Right cardiac atrium (tissue), 5 donors: ENCODE results near the gene CLSTN2. TPM values are rescaled to one million over a fixed set of nuclear protein-coding genes. Genes with fewer than 3 reads are reported as not detected.
A peak's percentile ranks its signal among the peaks of the same experiment; 100 is the strongest.

Experiments used
- ATAC-seq, 2 donors: fragments of 200-7000 bp; cut with Tn5 transposase; one replicate each; pipeline versions ENCODE4 v1.8.0 to v1.9.1; 2020; ENCODE audit warnings: moderate library complexity in 2 of 2, mild to moderate bottlenecking in 1 of 2
- DNase-seq, 3 donors: peaks; one replicate each; pipeline ENCODE4 v3.0.0-alpha.2; 2020
- H3K27ac ChIP-seq: one replicate; pipeline ENCODE4 v1.5.1; 2013; ENCODE audit warnings: mild to moderate bottlenecking, low read length, control low read depth, moderate library complexity
- H3K27me3 ChIP-seq: one replicate; pipeline ENCODE4 v1.6.1; 2013; ENCODE audit not compliant: control insufficient read depth, insufficient read depth
- H3K4me1 ChIP-seq: one replicate; pipeline ENCODE4 v1.6.1; 2013; ENCODE audit warnings: low read length; ENCODE audit not compliant: control insufficient read depth, insufficient read depth
- H3K4me3 ChIP-seq: one replicate; pipeline ENCODE4 v1.5.1; 2013; ENCODE audit warnings: low read length, control low read depth
- H3K9me3 ChIP-seq: one replicate; pipeline ENCODE4 v1.6.1; 2013; ENCODE audit warnings: low read length; ENCODE audit not compliant: control insufficient read depth
- WGBS: extraction: QIAGEN DNeasy Blood & Tissue Kit; methylation state at CpG from one replicate; pipeline ENCODE4 v1.1.7; 2013; 5-methylcytosine and 5-hydroxymethylcytosine counted together
- intact Hi-C, 4 donors: fragments of 100-400 bp; cut with DNase I; formaldehyde crosslinking; loops; one replicate each; pipeline versions ENCODE4 v1.11.0 to v1.14.0; 2022 to 2023
- polyA plus RNA-seq: library from polyadenylated mRNA; stranded (reverse); fragments of 200-250 nt; gene quantifications from one replicate; pipeline ENCODE4 v1.2.3, GENCODE V29; 2013
- total RNA-seq, 4 donors: library from RNA; stranded (reverse); fragmentation: NEBNext Ultra II Directional; extraction: Animal tissue kit (Norgen Biotek cat#: 25700); gene quantifications; one replicate each; pipeline ENCODE4 v1.2.1, GENCODE V29; 2021
- donor health status: healthy with polysubstance abuse.
- donor health status: DM: no; HTN: yes; CAD: no.
- donor health status: DM: no; HTN: no; CAD: no.
- donor health status: DM: no; HTN: yes; CAD: no; lungs with severe emphysema.
- donor health status: DM: yes; HTN: yes; CAD: no.

CLSTN2 gene
- total and polyA plus RNA-seq, 5 donors = 3.7 to 31.5 (median 24.8) TPM

GRCh38 chr3:140081887-140082286 lies 146.9 kb downstream of the CLSTN2 start:
- H3K4me3 ChIP-seq = no peak overlapping the region
- DNase-seq (no peak), ATAC-seq (no peak)
- no peaks in the 10 kb centered on the region for H3K27me3 ChIP-seq
- no peak overlapping the region for H3K27ac ChIP-seq
- no peaks in the 10 kb centered on the region for H3K4me1 ChIP-seq
- intact Hi-C loops = no loop called here
- no peaks in the 10 kb centered on the region for H3K9me3 ChIP-seq
- WGBS = 80% methylated on average over 1 of the region's 1 CpG

- Histone ChIP-seq H3K9me3 (no peaks in the 10 kb centered on the region), H3K27ac (no peak overlapping the region), H3K4me3 (no peak overlapping the region), H3K4me1 (no peaks in the 10 kb centered on the region), H3K27me3 (no peaks in the 10 kb centered on the region)
- intact Hi-C loops = no loop called here
- no peak for ATAC-seq
- WGBS = 77% methylated on average over 5 of the region's 5 CpGs
- DNase-seq = no peak
Observed at GRCh38 chr3:140085001-140085400, 150.0 kb downstream of the CLSTN2 start.

- no peak for ATAC-seq
- intact Hi-C loops = no loop called here
- WGBS = 58% methylated on average over 1 of the region's 1 CpG
- Histone ChIP-seq H3K4me3 (no peak overlapping the region), H3K4me1 (no peaks in the 10 kb centered on the region), H3K27ac (no peak overlapping the region), H3K9me3 (no peaks in the 10 kb centered on the region), H3K27me3 (no peaks in the 10 kb centered on the region)
- no peak for DNase-seq
Observed at GRCh38 chr3:140086642-140087041, 151.7 kb downstream of the CLSTN2 start.

GRCh38 chr3:140088058-140088457 lies 153.1 kb downstream of the CLSTN2 start:
- Histone ChIP-seq H3K27me3 (no peaks in the 10 kb centered on the region), H3K4me3 (no peak overlapping the region), H3K4me1 (no peaks in the 10 kb centered on the region), H3K9me3 (no peaks in the 10 kb centered on the region), H3K27ac (no peak overlapping the region)
- ATAC-seq (no peak), DNase-seq (no peak)
- 80% methylated on average over 3 of the region's 3 CpGs for WGBS
- intact Hi-C loops = no loop called here

GRCh38 chr3:140088513-140088912 lies 153.5 kb downstream of the CLSTN2 start:
- Histone ChIP-seq H3K27me3 (no peaks in the 10 kb centered on the region), H3K9me3 (no peaks in the 10 kb centered on the region), H3K27ac (no peak overlapping the region), H3K4me1 (no peaks in the 10 kb centered on the region), H3K4me3 (no peak overlapping the region)
- 85% methylated on average over 2 of the region's 2 CpGs for WGBS
- intact Hi-C loops = no loop called here
- DNase-seq = no peak
- ATAC-seq = no peak

GRCh38 chr3:140089403-140090072 lies 154.6 kb downstream of the CLSTN2 start:
- no peak overlapping the region for H3K27ac ChIP-seq
- WGBS = 94% methylated on average over 2 of the region's 2 CpGs
- no peak overlapping the region for H3K4me3 ChIP-seq
- DNase-seq (no peak), ATAC-seq (no peak)
- intact Hi-C loops = loop anchor here in 1 of 4 donors (10.0 kb wide), 1 partner anchor 115 kb away; no protein-coding TSS in a partner anchor
- no peaks in the 10 kb centered on the region for H3K9me3 ChIP-seq
- no peaks in the 10 kb centered on the region for H3K4me1 ChIP-seq
- no peaks in the 10 kb centered on the region for H3K27me3 ChIP-seq

GRCh38 chr3:140091143-140091542 lies 156.2 kb downstream of the CLSTN2 start:
- DNase-seq (peak; percentile 39 to 75 (median 66)), ATAC-seq (peak; percentile 31 to 64)
- H3K4me1 ChIP-seq = no peaks in the 10 kb centered on the region
- H3K9me3 ChIP-seq = no peaks in the 10 kb centered on the region
- no peaks in the 10 kb centered on the region for H3K27me3 ChIP-seq
- intact Hi-C loops = loop anchor here in 1 of 4 donors (10.0 kb wide), 1 partner anchor 114 kb away; no protein-coding TSS in a partner anchor
- H3K27ac ChIP-seq = no peak overlapping the region
- 54% methylated on average over 3 of the region's 3 CpGs for WGBS
- no peak overlapping the region for H3K4me3 ChIP-seq

- WGBS = 82% methylated on average over 8 of the region's 8 CpGs
- H3K27ac ChIP-seq = no peak overlapping the region
- no peaks in the 10 kb centered on the region for H3K9me3 ChIP-seq
- no peaks in the 10 kb centered on the region for H3K27me3 ChIP-seq
- H3K4me3 ChIP-seq = no peak overlapping the region
- H3K4me1 ChIP-seq = no peaks in the 10 kb centered on the region
- DNase-seq (no peak), ATAC-seq (no peak)
- intact Hi-C loops = loop anchor here in 1 of 4 donors (10.0 kb wide), 1 partner anchor 112 kb away; no protein-coding TSS in a partner anchor
Observed at GRCh38 chr3:140092848-140093536, 158.0 kb downstream of the CLSTN2 start.

- peak; percentile 88 to 89 for ATAC-seq
- no peaks in the 10 kb centered on the region for H3K27me3 ChIP-seq
- intact Hi-C loops = loop anchor here in 1 of 4 donors (10.0 kb wide), 1 partner anchor 111 kb away; no protein-coding TSS in a partner anchor
- 22% methylated on average over 5 of the region's 5 CpGs for WGBS
- no peak overlapping the region for H3K27ac ChIP-seq
- no peaks in the 10 kb centered on the region for H3K4me1 ChIP-seq
- H3K9me3 ChIP-seq = no peaks in the 10 kb centered on the region
- peak; percentile 41 to 71 (median 66) for DNase-seq
- no peak overlapping the region for H3K4me3 ChIP-seq
Observed at GRCh38 chr3:140093742-140094141, 158.8 kb downstream of the CLSTN2 start.

GRCh38 chr3:140094487-140094886 lies 159.5 kb downstream of the CLSTN2 start:
- ATAC-seq (no peak), DNase-seq (no peak)
- Histone ChIP-seq H3K27ac (no peak overlapping the region), H3K9me3 (no peaks in the 10 kb centered on the region), H3K27me3 (no peaks in the 10 kb centered on the region), H3K4me1 (no peaks in the 10 kb centered on the region), H3K4me3 (no peak overlapping the region)
- intact Hi-C loops = loop anchor here in 1 of 4 donors (10.0 kb wide), 1 partner anchor 110 kb away; no protein-coding TSS in a partner anchor
- WGBS = 97% methylated on average over 1 of the region's 1 CpG

- Histone ChIP-seq H3K4me1 (no peaks in the 10 kb centered on the region), H3K27ac (no peak overlapping the region), H3K9me3 (no peaks in the 10 kb centered on the region), H3K27me3 (no peaks in the 10 kb centered on the region), H3K4me3 (no peak overlapping the region)
- 80% methylated on average over 3 of the region's 3 CpGs for WGBS
- intact Hi-C loops = loop anchor here in 1 of 4 donors (10.0 kb wide), 1 partner anchor 109 kb away; no protein-coding TSS in a partner anchor
- no peak for DNase-seq
- ATAC-seq = no peak
Observed at GRCh38 chr3:140096037-140096436, 161.1 kb downstream of the CLSTN2 start.
